ENCODE results near the gene CHMP2A. TPM values are rescaled to one million over a fixed set of nuclear protein-coding genes. Genes with fewer than 3 reads are reported as not detected.

Gene CHMP2A
- total and polyA plus RNA-seq, 2 of the 13 experiments (the other 11 are each of a cell fraction or from before 2014, with no cell fraction given) = 49.7 to 55.0 TPM

DNA sequence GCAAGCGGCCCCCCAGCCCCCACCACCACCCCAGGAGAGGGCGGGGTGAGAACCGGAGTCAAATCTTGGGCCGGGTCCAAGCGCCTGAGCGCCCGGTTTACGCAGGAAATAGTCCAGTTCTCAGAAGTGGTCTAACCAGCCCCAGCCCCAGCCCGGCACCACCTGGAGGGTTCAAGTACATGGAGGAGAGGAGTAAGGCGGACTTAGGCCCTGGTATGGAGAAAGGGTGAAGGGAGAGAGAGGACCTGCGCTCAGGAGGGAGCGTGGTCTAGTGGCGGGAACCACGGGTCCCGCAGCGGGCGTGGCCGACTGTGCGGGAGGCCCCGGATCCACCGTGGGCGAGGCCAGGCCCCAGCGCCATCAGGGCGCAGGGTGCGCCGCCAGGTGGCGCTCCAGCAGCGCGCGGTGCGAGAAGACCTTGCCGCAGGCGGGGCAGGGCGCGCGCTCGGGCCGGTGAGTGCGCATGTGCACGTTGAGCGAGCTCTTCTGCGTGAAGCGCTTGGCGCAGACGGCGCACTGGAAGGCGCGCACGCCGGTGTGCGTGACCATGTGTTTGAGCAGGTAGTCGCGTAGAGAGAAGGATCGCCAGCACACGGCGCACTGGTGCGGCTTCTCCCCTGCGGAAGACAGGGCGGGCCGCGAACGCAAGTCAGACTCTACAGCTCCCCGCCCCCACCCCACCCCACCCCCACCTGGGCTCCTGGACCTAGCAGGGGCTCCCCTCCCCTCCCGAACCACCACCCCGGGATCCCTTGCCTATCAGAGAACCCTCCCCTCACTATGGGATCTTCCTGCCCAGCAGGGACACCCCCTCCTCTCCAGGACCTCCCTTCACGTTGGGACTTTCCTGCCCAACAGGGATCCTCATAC is 41.0 kb downstream of the CHMP2A start:
- H3K4me1 ChIP-seq (ENCODE audit: insufficient read depth, low read length) = peaks cover 73% of the 10 kb centered on the region
- in situ Hi-C loops (cut with HindIII; ENCODE audit: extremely low pct_ligation_motif_present, low pct_unique_long_range_greater_than_20kb) (no loop called here), intact Hi-C loops (cut with micrococcal nuclease; ENCODE audit: unreplicated experiment) (no loop called here)
- H3K4me2 ChIP-seq (ENCODE audit: low read depth, low read length) = peak overlapping the region; percentile 100
- H3K27ac ChIP-seq (ENCODE audit: extremely low read length, insufficient read depth, low read length) = peak overlapping the region; percentile 79
- H2AFZ ChIP-seq (ENCODE audit: low read length) = no peak overlapping the region
- peak overlapping the region; percentile 80 for H3K9ac ChIP-seq (ENCODE audit: insufficient read depth, low read depth, low read length)
- peak; percentile 63 for FAIRE-seq
- no peaks in the 10 kb centered on the region for H3K9me3 ChIP-seq (ENCODE audit: low read length)
- H3K36me3 ChIP-seq (replicated peaks in 1 of 2; ENCODE audit: control insufficient read depth in 1 of 2, insufficient read depth in 2 of 2, low read length in 2 of 2) = peaks cover 5 to 6% of the 10 kb centered on the region in 2 experiments; a peak in 4 of 5 replicates
- peaks cover 25% of the 10 kb centered on the region for H3K79me2 ChIP-seq (ENCODE audit: insufficient read depth, low read length)
- ATAC-seq = peak; percentile 59
- BruUV-seq (replicated peaks) = no TSS peak
- POLR2A ChIA-PET = interaction anchor here (0.6 to 5.8 kb wide), 19 partner anchors 9 to 187 kb away, joined by 3 to 44 read pairs (median 4); partner anchors contain the start of genes CHMP2A, TRIM28, UBE2M and ZNF324
- CTCF ChIA-PET (ENCODE audit: low intra/inter-chr PET ratio, low total read pairs) = no interaction called here
- peak overlapping the region; percentile 36 to 81 (median 69) for H3K4me3 ChIP-seq (replicated peaks in 1 of 3; ENCODE audit: insufficient read depth in 1 of 3, low read depth in 2 of 3, low read length in 3 of 3)
- WGBS (ENCODE audit: low lambda C conversion rate) = 72% methylated on average over 9 of the region's 66 CpGs
- H4K20me1 ChIP-seq (ENCODE audit: insufficient read depth, low read length) = no peaks in the 10 kb centered on the region
- no peaks in the 10 kb centered on the region; a peak in 1 of 5 replicates for H3K27me3 ChIP-seq (ENCODE audit: control insufficient read depth in 1 of 2, insufficient read depth in 2 of 2, low read length in 2 of 2)
- peak; percentile 88 for DNase-seq (ENCODE audit: low spot score)
- TF ChIP-seq ZNF674 (CRISPR knock-in tag; IDR thresholded peaks at IDR 0.05; ENCODE audit: low read depth) (no peak), DPF2 (CRISPR knock-in tag; IDR thresholded peaks at IDR 0.05; ENCODE audit: borderline replicate concordance, low read depth) (no peak), RBFOX2 (IDR thresholded peaks at IDR 0.05; ENCODE audit: low read depth, low read length) (peak; percentile 93), HDAC1 (CRISPR knock-in tag; IDR thresholded peaks at IDR 0.05) (peak; percentile 69), CAMTA2 (CRISPR knock-in tag; IDR thresholded peaks at IDR 0.05; ENCODE audit: borderline replicate concordance) (0 out of 2 replicates have a peak, but pooled peaks have one; percentile 27), YEATS2 (CRISPR knock-in tag; IDR thresholded peaks at IDR 0.05; ENCODE audit: borderline replicate concordance) (peak; percentile 74), SMC3 (IDR thresholded peaks at IDR 0.05; ENCODE audit: low read length) (peak; percentile 22; the same call in 1 of the 2 replicates), NKX3-1 (CRISPR knock-in tag; IDR thresholded peaks at IDR 0.05) (no peak; the same call in 1 of the 2 replicates), ZNF34 (CRISPR knock-in tag; IDR thresholded peaks at IDR 0.05; ENCODE audit: borderline replicate concordance) (0 out of 2 replicates have a peak, but pooled peaks have one; percentile 46), BRD4 (CRISPR knock-in tag; IDR thresholded peaks at IDR 0.05) (peak; percentile 88; the same call in 1 of the 2 replicates), MEIS2 (CRISPR knock-in tag; IDR thresholded peaks at IDR 0.05) (peak; percentile 42; the same call in 1 of the 2 replicates), CHCHD3 (CRISPR knock-in tag; IDR thresholded peaks at IDR 0.05) (no peak)
- TF ChIP-seq, protein P1, sequence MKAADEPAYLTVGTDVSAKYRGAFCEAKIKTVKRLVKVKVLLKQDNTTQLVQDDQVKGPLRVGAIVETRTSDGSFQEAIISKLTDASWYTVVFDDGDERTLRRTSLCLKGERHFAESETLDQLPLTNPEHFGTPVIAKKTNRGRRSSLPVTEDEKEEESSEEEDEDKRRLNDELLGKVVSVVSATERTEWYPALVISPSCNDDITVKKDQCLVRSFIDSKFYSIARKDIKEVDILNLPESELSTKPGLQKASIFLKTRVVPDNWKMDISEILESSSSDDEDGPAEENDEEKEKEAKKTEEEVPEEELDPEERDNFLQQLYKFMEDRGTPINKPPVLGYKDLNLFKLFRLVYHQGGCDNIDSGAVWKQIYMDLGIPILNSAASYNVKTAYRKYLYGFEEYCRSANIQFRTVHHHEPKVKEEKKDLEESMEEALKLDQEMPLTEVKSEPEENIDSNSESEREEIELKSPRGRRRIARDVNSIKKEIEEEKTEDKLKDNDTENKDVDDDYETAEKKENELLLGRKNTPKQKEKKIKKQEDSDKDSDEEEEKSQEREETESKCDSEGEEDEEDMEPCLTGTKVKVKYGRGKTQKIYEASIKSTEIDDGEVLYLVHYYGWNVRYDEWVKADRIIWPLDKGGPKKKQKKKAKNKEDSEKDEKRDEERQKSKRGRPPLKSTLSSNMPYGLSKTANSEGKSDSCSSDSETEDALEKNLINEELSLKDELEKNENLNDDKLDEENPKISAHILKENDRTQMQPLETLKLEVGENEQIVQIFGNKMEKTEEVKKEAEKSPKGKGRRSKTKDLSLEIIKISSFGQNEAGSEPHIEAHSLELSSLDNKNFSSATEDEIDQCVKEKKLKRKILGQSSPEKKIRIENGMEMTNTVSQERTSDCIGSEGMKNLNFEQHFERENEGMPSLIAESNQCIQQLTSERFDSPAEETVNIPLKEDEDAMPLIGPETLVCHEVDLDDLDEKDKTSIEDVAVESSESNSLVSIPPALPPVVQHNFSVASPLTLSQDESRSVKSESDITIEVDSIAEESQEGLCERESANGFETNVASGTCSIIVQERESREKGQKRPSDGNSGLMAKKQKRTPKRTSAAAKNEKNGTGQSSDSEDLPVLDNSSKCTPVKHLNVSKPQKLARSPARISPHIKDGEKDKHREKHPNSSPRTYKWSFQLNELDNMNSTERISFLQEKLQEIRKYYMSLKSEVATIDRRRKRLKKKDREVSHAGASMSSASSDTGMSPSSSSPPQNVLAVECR (CRISPR knock-in tag; IDR thresholded peaks at IDR 0.05; ENCODE audit: borderline replicate concordance) = peak; percentile 89
- TF ChIP-seq, protein P2, sequence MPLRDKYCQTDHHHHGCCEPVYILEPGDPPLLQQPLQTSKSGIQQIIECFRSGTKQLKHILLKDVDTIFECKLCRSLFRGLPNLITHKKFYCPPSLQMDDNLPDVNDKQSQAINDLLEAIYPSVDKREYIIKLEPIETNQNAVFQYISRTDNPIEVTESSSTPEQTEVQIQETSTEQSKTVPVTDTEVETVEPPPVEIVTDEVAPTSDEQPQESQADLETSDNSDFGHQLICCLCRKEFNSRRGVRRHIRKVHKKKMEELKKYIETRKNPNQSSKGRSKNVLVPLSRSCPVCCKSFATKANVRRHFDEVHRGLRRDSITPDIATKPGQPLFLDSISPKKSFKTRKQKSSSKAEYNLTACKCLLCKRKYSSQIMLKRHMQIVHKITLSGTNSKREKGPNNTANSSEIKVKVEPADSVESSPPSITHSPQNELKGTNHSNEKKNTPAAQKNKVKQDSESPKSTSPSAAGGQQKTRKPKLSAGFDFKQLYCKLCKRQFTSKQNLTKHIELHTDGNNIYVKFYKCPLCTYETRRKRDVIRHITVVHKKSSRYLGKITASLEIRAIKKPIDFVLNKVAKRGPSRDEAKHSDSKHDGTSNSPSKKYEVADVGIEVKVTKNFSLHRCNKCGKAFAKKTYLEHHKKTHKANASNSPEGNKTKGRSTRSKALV (CRISPR knock-in tag; IDR thresholded peaks at IDR 0.05) = peak; percentile 93
- TF ChIP-seq, protein P3, sequence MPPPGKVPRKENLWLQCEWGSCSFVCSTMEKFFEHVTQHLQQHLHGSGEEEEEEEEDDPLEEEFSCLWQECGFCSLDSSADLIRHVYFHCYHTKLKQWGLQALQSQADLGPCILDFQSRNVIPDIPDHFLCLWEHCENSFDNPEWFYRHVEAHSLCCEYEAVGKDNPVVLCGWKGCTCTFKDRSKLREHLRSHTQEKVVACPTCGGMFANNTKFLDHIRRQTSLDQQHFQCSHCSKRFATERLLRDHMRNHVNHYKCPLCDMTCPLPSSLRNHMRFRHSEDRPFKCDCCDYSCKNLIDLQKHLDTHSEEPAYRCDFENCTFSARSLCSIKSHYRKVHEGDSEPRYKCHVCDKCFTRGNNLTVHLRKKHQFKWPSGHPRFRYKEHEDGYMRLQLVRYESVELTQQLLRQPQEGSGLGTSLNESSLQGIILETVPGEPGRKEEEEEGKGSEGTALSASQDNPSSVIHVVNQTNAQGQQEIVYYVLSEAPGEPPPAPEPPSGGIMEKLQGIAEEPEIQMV (CRISPR knock-in tag; IDR thresholded peaks at IDR 0.05; ENCODE audit: low read depth) = peak; percentile 78; the same call in 1 of the 2 replicates
